VCaP (cell line): ENCODE results near the gene ASTL.
A peak's percentile ranks its signal among the peaks of the same experiment; 100 is the strongest.

Source experiments
- H3K27ac ChIP-seq: fragments of 450-650 bp; 2 replicates; pipeline ENCODE4 v1.5.1; 2017
- TF ChIP-seq, protein P1 (sequence below): fragments of 450-650 bp; conservative IDR thresholded peaks from 2 replicates; pipeline ENCODE4 v1.5.1; 2017; ENCODE audit warnings: mild to moderate bottlenecking, moderate library complexity

Gene ASTL

DNA sequence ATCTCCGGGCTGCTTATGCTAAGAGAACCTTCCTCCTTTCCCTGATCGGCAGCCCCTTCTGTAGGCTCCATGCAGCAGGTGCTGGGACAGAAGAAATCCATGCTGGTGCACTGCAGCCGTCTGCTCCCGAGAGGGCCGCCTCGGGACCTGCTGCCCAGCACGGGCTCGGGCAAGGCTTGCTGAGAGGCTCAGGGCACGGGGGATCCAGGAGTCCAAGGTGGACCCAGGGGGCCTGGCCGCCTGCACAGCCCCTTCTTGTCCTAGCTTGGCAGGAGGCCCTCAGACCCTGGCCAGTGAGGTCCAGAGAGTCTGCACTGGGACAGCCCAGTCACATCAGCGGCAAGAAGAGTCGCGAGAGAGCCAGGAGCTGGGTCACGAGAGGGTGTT, 20.2 kb upstream of the ASTL start:
- TF ChIP-seq, protein P1, sequence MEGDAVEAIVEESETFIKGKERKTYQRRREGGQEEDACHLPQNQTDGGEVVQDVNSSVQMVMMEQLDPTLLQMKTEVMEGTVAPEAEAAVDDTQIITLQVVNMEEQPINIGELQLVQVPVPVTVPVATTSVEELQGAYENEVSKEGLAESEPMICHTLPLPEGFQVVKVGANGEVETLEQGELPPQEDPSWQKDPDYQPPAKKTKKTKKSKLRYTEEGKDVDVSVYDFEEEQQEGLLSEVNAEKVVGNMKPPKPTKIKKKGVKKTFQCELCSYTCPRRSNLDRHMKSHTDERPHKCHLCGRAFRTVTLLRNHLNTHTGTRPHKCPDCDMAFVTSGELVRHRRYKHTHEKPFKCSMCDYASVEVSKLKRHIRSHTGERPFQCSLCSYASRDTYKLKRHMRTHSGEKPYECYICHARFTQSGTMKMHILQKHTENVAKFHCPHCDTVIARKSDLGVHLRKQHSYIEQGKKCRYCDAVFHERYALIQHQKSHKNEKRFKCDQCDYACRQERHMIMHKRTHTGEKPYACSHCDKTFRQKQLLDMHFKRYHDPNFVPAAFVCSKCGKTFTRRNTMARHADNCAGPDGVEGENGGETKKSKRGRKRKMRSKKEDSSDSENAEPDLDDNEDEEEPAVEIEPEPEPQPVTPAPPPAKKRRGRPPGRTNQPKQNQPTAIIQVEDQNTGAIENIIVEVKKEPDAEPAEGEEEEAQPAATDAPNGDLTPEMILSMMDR, result no peak
- H3K27ac ChIP-seq, result no peak overlapping the region; the same call in 1 of the 2 replicates

- TF ChIP-seq, protein P1, result no peak
- no peak overlapping the region; the same call in 1 of the 2 replicates for H3K27ac ChIP-seq
Observed at GRCh38 chr2:96157649-96158553, 19.6 kb upstream of the ASTL start.

GRCh38 chr2:96156926-96157648, 18.8 kb upstream of the ASTL start:
- no peak overlapping the region for H3K27ac ChIP-seq
- TF ChIP-seq, protein P1, result no peak

- TF ChIP-seq, protein P1, result no peak
- no peak overlapping the region for H3K27ac ChIP-seq
Observed at GRCh38 chr2:96156011-96156820, 17.9 kb upstream of the ASTL start.

DNA sequence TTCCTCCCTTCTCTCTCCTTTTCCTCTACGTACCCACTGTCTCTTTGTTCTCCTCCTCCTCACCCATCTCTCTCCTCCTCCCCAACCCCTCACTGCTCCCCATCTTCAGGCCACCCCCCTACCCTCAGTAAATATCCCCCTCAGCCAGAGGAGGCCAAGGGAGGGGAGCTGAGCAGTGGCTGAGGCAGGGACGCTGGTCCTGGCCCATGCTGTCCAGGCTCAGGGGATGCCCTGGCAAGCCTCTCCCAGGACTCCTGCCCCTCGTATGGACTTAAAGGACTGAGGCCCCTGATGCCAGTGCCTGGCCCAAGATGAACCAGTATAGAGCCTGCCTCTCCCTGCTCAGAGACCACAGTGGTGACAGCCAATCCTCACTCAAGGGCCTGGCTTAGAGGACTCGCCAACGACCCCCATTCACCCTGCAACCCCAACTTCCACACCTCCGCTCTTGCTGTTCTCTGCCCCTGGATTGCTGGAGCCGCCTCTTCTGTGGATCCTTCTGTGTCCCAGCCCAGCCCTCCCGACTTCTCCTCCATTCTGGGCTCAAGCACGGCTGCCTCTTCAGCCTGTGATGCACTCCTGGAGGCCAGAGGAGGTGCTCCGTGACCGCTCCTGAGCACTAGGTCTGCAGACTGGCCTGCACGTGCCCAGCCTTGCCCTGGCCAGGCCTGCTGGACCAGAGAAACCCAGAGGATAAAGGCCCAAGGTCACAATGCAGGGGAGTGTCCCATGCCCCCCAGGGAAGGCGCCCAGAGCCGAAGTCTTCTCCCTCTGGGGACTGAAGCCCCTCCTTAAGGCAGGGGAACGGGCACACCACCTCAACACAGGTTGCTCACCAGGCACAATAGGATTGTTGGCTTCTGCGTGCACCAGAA, 16.4 kb upstream of the ASTL start:
- TF ChIP-seq, protein P1, result no peak
- H3K27ac ChIP-seq, result no peak overlapping the region

- TF ChIP-seq, protein P1, result 0 out of 2 replicates have a peak, but pooled peaks have one; percentile 9
- no peak overlapping the region for H3K27ac ChIP-seq
Observed at GRCh38 chr2:96153991-96154431, 15.7 kb upstream of the ASTL start.
